Fibroblast of the conjunctiva (primary cell): ENCODE measurements around the gene MAT2A.
"Not testable (repeated sequence)": the region's sequence is repeated elsewhere in the genome, so short reads cannot be mapped to it uniquely, and the experiment has no call there.

ENCODE experiments used
- DNase-seq: peaks from one replicate; pipeline ENCODE4 v3.0.0-alpha.2; 2010; ENCODE audit warnings: low read depth

Gene MAT2A

GRCh38 chr2:85579266-85579935, 40.4 kb downstream of the MAT2A start:
- no peak for DNase-seq

- DNase-seq, result no peak
These were observed 41.2 kb downstream of the MAT2A start for GRCh38 chr2:85580206-85580605.

- no peak for DNase-seq
These were observed 43.5 kb downstream of the MAT2A start for GRCh38 chr2:85582492-85582891.

- DNase-seq, result no peak
These were observed 44.8 kb downstream of the MAT2A start for GRCh38 chr2:85583667-85584353.

GRCh38 chr2:85584354-85584856, 45.4 kb downstream of the MAT2A start, which contains the start of gene VAMP5:
TSS of gene VAMP5 (plus strand) at chr2:85584431. CDS start at chr2:85584491, 60 bp downstream.
- DNase-seq, result no peak

- no peak for DNase-seq
These were observed 46.2 kb downstream of the MAT2A start for GRCh38 chr2:85584857-85585780.

GRCh38 chr2:85585781-85586105, 46.8 kb downstream of the MAT2A start:
- no peak for DNase-seq

GRCh38 chr2:85588236-85588635, 49.3 kb downstream of the MAT2A start:
- DNase-seq, result no peak

- no peak for DNase-seq
These were observed 49.7 kb downstream of the MAT2A start for GRCh38 chr2:85588645-85589044.

- no peak for DNase-seq
These were observed 50.2 kb downstream of the MAT2A start for GRCh38 chr2:85589181-85589580.

GRCh38 chr2:85589982-85590791, 51.2 kb downstream of the MAT2A start:
- no peak for DNase-seq

GRCh38 chr2:85590950-85591349, 52.0 kb downstream of the MAT2A start:
- DNase-seq, result no peak

- no peak for DNase-seq
These were observed 52.6 kb downstream of the MAT2A start for GRCh38 chr2:85591563-85591962.

- DNase-seq, result not testable (repeated sequence)
These were observed 53.3 kb downstream of the MAT2A start for GRCh38 chr2:85592299-85592698.

- no peak for DNase-seq
These were observed 54.1 kb downstream of the MAT2A start for GRCh38 chr2:85593023-85593422.
